Measurements from ENCODE around the gene RNF149.
"Not testable (repeated sequence)": the region's sequence is repeated elsewhere in the genome, so short reads cannot be mapped to it uniquely, and the experiment has no call there.

Gene RNF149

DNA sequence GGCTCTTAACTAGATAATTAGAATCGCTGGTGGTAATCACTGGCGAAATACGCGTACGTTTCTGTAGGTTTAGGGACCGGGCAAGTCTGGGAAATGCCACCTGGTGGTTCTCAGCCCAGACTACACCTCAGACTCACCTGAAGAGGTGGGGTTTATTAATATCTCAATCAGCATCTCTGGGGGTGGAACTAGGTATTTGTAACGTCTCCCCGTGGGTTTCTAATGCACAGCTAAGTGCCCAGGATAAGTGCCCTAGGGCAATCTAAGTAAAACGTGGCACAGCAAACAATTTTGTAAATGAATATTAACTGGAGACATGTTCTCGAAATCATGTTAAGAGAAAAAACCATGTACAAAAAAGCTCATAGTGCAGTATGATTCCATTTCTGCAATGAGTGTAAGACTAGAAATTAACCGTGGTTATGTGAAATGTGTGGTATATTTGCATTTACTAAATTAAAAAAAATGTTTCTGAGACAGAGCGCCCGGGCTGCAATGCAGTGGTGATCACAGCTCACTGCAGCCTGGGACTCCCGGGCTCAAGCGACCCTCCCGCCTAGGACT, 56.6 kb downstream of the RNF149 start:
- Histone ChIP-seq H3K4me3 (ENCODE audit: low read length in 2 of 2) (peak overlapping the region; percentile 67 to 89), H3K4me1 (ENCODE audit: control insufficient read depth in 2 of 2, insufficient read depth in 2 of 2, low read length in 2 of 2) (peaks cover 23 to 28% of the 10 kb centered on the region in 2 donors), H3K9me3 (ENCODE audit: control insufficient read depth in 2 of 2, low read length in 2 of 2) (no peaks in the 10 kb centered on the region), H3K36me3 (ENCODE audit: control insufficient read depth in 2 of 2, insufficient read depth in 2 of 2, low read length in 2 of 2) (no peaks in the 10 kb centered on the region), H3K9ac (ENCODE audit: low read depth in 1 of 2, low read length in 2 of 2) (peak overlapping the region; percentile 78 to 92), H3K27ac (ENCODE audit: low read depth in 2 of 2, low read length in 2 of 2) (peak overlapping the region; percentile 88 to 95), H3K27me3 (ENCODE audit: control insufficient read depth in 2 of 2, insufficient read depth in 2 of 2, low read length in 2 of 2) (no peaks in the 10 kb centered on the region)

DNA sequence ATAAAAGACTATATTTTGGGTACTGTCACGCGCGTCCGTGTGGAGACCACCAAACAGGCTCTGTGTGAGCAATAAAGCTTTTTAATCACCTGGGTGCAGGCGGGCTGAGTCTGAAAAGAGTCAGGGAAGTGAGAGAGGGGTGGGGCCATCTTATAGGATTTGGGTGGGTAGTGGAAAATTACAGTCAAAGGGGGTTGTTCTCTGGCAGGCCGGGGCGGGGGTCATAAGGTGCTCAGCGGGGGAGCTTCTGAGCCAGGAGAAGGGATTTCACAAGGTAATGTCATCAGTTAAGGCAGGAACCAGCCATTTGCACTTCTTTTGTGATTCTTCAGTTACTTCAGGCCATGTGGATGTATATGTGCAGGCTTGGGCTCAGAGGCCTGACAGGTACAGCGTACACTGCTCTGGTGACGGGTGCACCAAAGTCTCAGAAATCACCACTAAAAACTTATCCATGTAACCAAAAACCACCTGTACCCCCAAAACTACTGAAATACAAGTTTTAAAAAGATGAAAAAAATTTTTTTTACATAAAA, 57.2 kb downstream of the RNF149 start:
- Histone ChIP-seq H3K4me3 (ENCODE audit: low read length in 2 of 2) (peak overlapping the region in 1 of 2 donors; percentile 67), H3K27ac (ENCODE audit: low read depth in 2 of 2, low read length in 2 of 2) (peak overlapping the region in 1 of 2 donors; percentile 88), H3K9ac (ENCODE audit: low read depth in 1 of 2, low read length in 2 of 2) (peak overlapping the region in 1 of 2 donors; percentile 92), H3K4me1 (ENCODE audit: control insufficient read depth in 2 of 2, insufficient read depth in 2 of 2, low read length in 2 of 2) (peaks cover 23 to 28% of the 10 kb centered on the region in 2 donors)
- not testable (repeated sequence) for H3K36me3 ChIP-seq (ENCODE audit: control insufficient read depth in 2 of 2, insufficient read depth in 2 of 2, low read length in 2 of 2); H3K9me3 ChIP-seq (ENCODE audit: control insufficient read depth in 2 of 2, low read length in 2 of 2); H3K27me3 ChIP-seq (ENCODE audit: control insufficient read depth in 2 of 2, insufficient read depth in 2 of 2, low read length in 2 of 2)

DNA sequence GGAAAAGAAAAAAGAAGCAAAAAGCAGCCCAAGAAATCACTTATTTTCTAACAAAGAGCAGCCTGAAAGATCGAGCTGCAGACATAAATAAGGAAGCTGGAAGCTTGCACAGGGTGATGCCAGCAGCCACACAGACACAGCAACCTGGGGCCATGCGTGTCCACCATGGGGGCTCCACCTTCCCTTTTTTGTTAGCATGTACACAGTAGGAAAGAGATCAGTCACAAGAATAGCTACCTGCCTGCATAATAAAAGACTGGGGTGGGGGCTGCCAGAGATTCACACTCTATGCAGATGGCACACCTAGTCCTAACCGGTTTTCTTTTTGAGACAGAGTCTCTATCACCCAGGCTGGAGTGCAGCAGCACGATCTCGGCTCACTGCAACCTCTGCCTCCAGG, 58.7 kb downstream of the RNF149 start:
- H3K27ac ChIP-seq (ENCODE audit: low read depth in 2 of 2, low read length in 2 of 2): no peak overlapping the region
- no peak overlapping the region for H3K9ac ChIP-seq (ENCODE audit: low read depth in 1 of 2, low read length in 2 of 2)
- H3K27me3 ChIP-seq (ENCODE audit: control insufficient read depth in 2 of 2, insufficient read depth in 2 of 2, low read length in 2 of 2): no peaks in the 10 kb centered on the region
- no peak overlapping the region for H3K4me3 ChIP-seq (ENCODE audit: low read length in 2 of 2)
- H3K9me3 ChIP-seq (ENCODE audit: control insufficient read depth in 2 of 2, low read length in 2 of 2): no peaks in the 10 kb centered on the region
- no peaks in the 10 kb centered on the region for H3K36me3 ChIP-seq (ENCODE audit: control insufficient read depth in 2 of 2, insufficient read depth in 2 of 2, low read length in 2 of 2)
- H3K4me1 ChIP-seq (ENCODE audit: control insufficient read depth in 2 of 2, insufficient read depth in 2 of 2, low read length in 2 of 2): peaks cover 19 to 25% of the 10 kb centered on the region in 2 donors

GRCh38 chr2:101248756-101249155, 59.7 kb downstream of the RNF149 start:
- H3K27me3 ChIP-seq (ENCODE audit: control insufficient read depth in 2 of 2, insufficient read depth in 2 of 2, low read length in 2 of 2); H3K4me3 ChIP-seq (ENCODE audit: low read length in 2 of 2); H3K9ac ChIP-seq (ENCODE audit: low read depth in 1 of 2, low read length in 2 of 2); H3K9me3 ChIP-seq (ENCODE audit: control insufficient read depth in 2 of 2, low read length in 2 of 2); H3K36me3 ChIP-seq (ENCODE audit: control insufficient read depth in 2 of 2, insufficient read depth in 2 of 2, low read length in 2 of 2); H3K27ac ChIP-seq (ENCODE audit: low read depth in 2 of 2, low read length in 2 of 2): not testable (repeated sequence)
- H3K4me1 ChIP-seq (ENCODE audit: control insufficient read depth in 2 of 2, insufficient read depth in 2 of 2, low read length in 2 of 2): peaks cover 9 to 18% of the 10 kb centered on the region in 2 donors

GRCh38 chr2:101245468-101245867, 63.0 kb downstream of the RNF149 start:
- not testable (repeated sequence) for H3K27ac ChIP-seq (ENCODE audit: low read depth in 2 of 2, low read length in 2 of 2); H3K27me3 ChIP-seq (ENCODE audit: control insufficient read depth in 2 of 2, insufficient read depth in 2 of 2, low read length in 2 of 2); H3K36me3 ChIP-seq (ENCODE audit: control insufficient read depth in 2 of 2, insufficient read depth in 2 of 2, low read length in 2 of 2)

GRCh38 chr2:101244899-101245298, 63.6 kb downstream of the RNF149 start:
- H3K9ac ChIP-seq (ENCODE audit: low read depth in 1 of 2, low read length in 2 of 2); H3K27me3 ChIP-seq (ENCODE audit: control insufficient read depth in 2 of 2, insufficient read depth in 2 of 2, low read length in 2 of 2); H3K27ac ChIP-seq (ENCODE audit: low read depth in 2 of 2, low read length in 2 of 2); H3K36me3 ChIP-seq (ENCODE audit: control insufficient read depth in 2 of 2, insufficient read depth in 2 of 2, low read length in 2 of 2); H3K9me3 ChIP-seq (ENCODE audit: control insufficient read depth in 2 of 2, low read length in 2 of 2); H3K4me3 ChIP-seq (ENCODE audit: low read length in 2 of 2): not testable (repeated sequence)
- peaks cover 0 to 13% of the 10 kb centered on the region in 2 donors for H3K4me1 ChIP-seq (ENCODE audit: control insufficient read depth in 2 of 2, insufficient read depth in 2 of 2, low read length in 2 of 2)

More at GRCh38 chr2:101245468-101245867, 63.0 kb downstream of the RNF149 start:
- H3K9ac ChIP-seq (ENCODE audit: low read depth in 1 of 2, low read length in 2 of 2); H3K4me3 ChIP-seq (ENCODE audit: low read length in 2 of 2); H3K4me1 ChIP-seq (ENCODE audit: control insufficient read depth in 2 of 2, insufficient read depth in 2 of 2, low read length in 2 of 2); H3K9me3 ChIP-seq (ENCODE audit: control insufficient read depth in 2 of 2, low read length in 2 of 2): not testable (repeated sequence)

DNA sequence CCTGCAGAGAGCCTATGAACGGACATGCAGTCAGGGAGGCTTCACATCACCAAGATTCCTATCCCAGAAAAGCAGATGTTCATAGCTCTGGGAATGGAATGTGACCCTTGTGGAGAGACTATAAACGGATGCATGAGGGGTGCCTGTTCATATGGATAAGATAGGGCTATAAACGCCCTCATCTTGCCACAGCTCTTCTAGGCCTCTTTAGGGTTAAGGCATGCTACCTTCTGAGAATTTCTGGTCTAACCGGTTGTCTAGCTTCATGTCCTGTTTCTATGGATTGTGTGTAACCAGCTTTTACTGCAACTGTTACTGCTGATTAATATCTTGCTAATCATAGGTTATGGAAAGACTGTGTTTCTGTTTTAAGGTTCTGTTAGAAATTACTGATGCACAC, 64.1 kb downstream of the RNF149 start:
- H3K4me3 ChIP-seq (ENCODE audit: low read length in 2 of 2); H3K9me3 ChIP-seq (ENCODE audit: control insufficient read depth in 2 of 2, low read length in 2 of 2); H3K27me3 ChIP-seq (ENCODE audit: control insufficient read depth in 2 of 2, insufficient read depth in 2 of 2, low read length in 2 of 2); H3K27ac ChIP-seq (ENCODE audit: low read depth in 2 of 2, low read length in 2 of 2); H3K36me3 ChIP-seq (ENCODE audit: control insufficient read depth in 2 of 2, insufficient read depth in 2 of 2, low read length in 2 of 2); H3K9ac ChIP-seq (ENCODE audit: low read depth in 1 of 2, low read length in 2 of 2): not testable (repeated sequence)
- peaks cover 0 to 14% of the 10 kb centered on the region in 2 donors for H3K4me1 ChIP-seq (ENCODE audit: control insufficient read depth in 2 of 2, insufficient read depth in 2 of 2, low read length in 2 of 2)

DNA sequence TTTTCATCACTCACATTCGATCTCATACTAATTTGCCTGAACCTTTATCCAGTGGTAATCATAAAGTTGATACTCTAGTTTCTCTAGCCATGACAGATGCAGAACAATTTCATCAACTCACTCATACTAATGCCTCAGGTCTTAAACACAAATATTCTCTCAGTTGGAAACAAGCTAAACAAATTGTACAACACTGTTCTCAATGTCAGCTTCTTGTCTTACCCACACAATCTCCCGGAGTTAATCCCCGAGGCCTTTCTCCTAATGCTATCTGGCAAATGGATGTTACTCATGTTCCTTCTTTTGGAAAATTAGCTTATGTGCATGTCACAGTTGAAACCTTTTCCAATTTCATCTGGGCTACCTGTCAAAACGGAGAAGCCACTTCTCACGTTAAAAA, 67.3 kb downstream of the RNF149 start:
- Histone ChIP-seq H3K4me1 (ENCODE audit: control insufficient read depth in 2 of 2, insufficient read depth in 2 of 2, low read length in 2 of 2) (peaks cover 0 to 21% of the 10 kb centered on the region in 2 donors), H3K27ac (ENCODE audit: low read depth in 2 of 2, low read length in 2 of 2) (no peak overlapping the region), H3K9ac (ENCODE audit: low read depth in 1 of 2, low read length in 2 of 2) (no peak overlapping the region), H3K4me3 (ENCODE audit: low read length in 2 of 2) (no peak overlapping the region), H3K9me3 (ENCODE audit: control insufficient read depth in 2 of 2, low read length in 2 of 2) (no peaks in the 10 kb centered on the region), H3K27me3 (ENCODE audit: control insufficient read depth in 2 of 2, insufficient read depth in 2 of 2, low read length in 2 of 2) (no peaks in the 10 kb centered on the region), H3K36me3 (ENCODE audit: control insufficient read depth in 2 of 2, insufficient read depth in 2 of 2, low read length in 2 of 2) (no peaks in the 10 kb centered on the region)

DNA sequence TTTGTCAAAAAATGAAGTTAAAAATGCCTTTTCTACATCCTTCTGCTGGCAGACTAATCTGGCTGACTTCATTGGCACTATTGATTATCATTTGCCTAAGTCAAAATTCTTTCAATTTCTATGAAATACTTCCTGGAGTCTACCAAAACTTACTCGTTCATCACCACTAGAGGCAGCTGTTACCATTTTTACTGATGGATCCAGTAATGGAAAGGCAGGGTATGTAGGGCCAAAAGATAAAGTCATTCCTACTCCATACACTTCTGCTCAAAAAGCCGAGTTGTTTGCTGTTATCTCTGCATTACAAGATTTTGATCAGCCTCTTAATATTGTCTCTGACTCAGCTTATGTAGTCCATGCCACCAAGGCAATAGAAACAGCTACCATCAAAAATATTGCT, 67.8 kb downstream of the RNF149 start:
- Histone ChIP-seq H3K4me1 (ENCODE audit: control insufficient read depth in 2 of 2, insufficient read depth in 2 of 2, low read length in 2 of 2) (peaks cover 0 to 21% of the 10 kb centered on the region in 2 donors), H3K4me3 (ENCODE audit: low read length in 2 of 2) (peak overlapping the region; percentile 30 to 34), H3K9ac (ENCODE audit: low read depth in 1 of 2, low read length in 2 of 2) (peak overlapping the region in 1 of 2 donors; percentile 6), H3K27ac (ENCODE audit: low read depth in 2 of 2, low read length in 2 of 2) (peak overlapping the region; percentile 79 to 81)
- H3K27me3 ChIP-seq (ENCODE audit: control insufficient read depth in 2 of 2, insufficient read depth in 2 of 2, low read length in 2 of 2); H3K36me3 ChIP-seq (ENCODE audit: control insufficient read depth in 2 of 2, insufficient read depth in 2 of 2, low read length in 2 of 2); H3K9me3 ChIP-seq (ENCODE audit: control insufficient read depth in 2 of 2, low read length in 2 of 2): not testable (repeated sequence)

GRCh38 chr2:101239760-101240118, 68.8 kb downstream of the RNF149 start:
- Histone ChIP-seq H3K4me3 (ENCODE audit: low read length in 2 of 2) (peak overlapping the region; percentile 31 to 34), H3K27ac (ENCODE audit: low read depth in 2 of 2, low read length in 2 of 2) (peak overlapping the region; percentile 79 to 81), H3K4me1 (ENCODE audit: control insufficient read depth in 2 of 2, insufficient read depth in 2 of 2, low read length in 2 of 2) (peaks cover 0 to 22% of the 10 kb centered on the region in 2 donors), H3K9ac (ENCODE audit: low read depth in 1 of 2, low read length in 2 of 2) (peak overlapping the region in 1 of 2 donors; percentile 55)
- not testable (repeated sequence) for H3K9me3 ChIP-seq (ENCODE audit: control insufficient read depth in 2 of 2, low read length in 2 of 2); H3K27me3 ChIP-seq (ENCODE audit: control insufficient read depth in 2 of 2, insufficient read depth in 2 of 2, low read length in 2 of 2); H3K36me3 ChIP-seq (ENCODE audit: control insufficient read depth in 2 of 2, insufficient read depth in 2 of 2, low read length in 2 of 2)

Measured in mucosa of rectum (tissue), 2 donors.